HG02970 (cell line): ENCODE results near the gene RPL36A.

ENCODE experiments used
- ATAC-seq: cut with Tn5 transposase; IDR thresholded peaks from one replicate; pipeline ENCODE4 v1.9.1; 2021; ENCODE audit warnings: mild to moderate bottlenecking, moderate library complexity, moderate number of reproducible peaks; ENCODE audit not compliant: unreplicated experiment, low FRiP score

RPL36A gene

GRCh38 chrX:101390664-101391525, at the start of gene RPL36A:
Gene RPL36A (plus strand): TSS chrX:101391011. CDS start chrX:101391044, 33 bp downstream.
- peak; percentile 68 for ATAC-seq

- ATAC-seq = no peak
Observed at GRCh38 chrX:101347859-101348451, 42.9 kb upstream of the RPL36A start.

GRCh38 chrX:101348452-101349192, 42.2 kb upstream of the RPL36A start, which contains the start of gene TIMM8A:
Gene TIMM8A (minus strand): TSS chrX:101348742. CDS start chrX:101348664, 78 bp downstream.
- peak; percentile 96 for ATAC-seq

GRCh38 chrX:101349193-101349562, 41.6 kb upstream of the RPL36A start:
- ATAC-seq = no peak

GRCh38 chrX:101357166-101357795, 33.5 kb upstream of the RPL36A start:
- no peak for ATAC-seq

- ATAC-seq = no peak
Observed at GRCh38 chrX:101359966-101360365, 30.8 kb upstream of the RPL36A start.

GRCh38 chrX:101360390-101360789, 30.4 kb upstream of the RPL36A start:
- no peak for ATAC-seq

- no peak for ATAC-seq
Observed at GRCh38 chrX:101362116-101362515, 28.7 kb upstream of the RPL36A start.

GRCh38 chrX:101362757-101363156, 28.1 kb upstream of the RPL36A start:
- no peak for ATAC-seq

GRCh38 chrX:101365301-101365795, 25.5 kb upstream of the RPL36A start:
- no peak for ATAC-seq

- ATAC-seq = no peak
Observed at GRCh38 chrX:101368800-101369199, 22.0 kb upstream of the RPL36A start.

GRCh38 chrX:101369687-101370086, 21.1 kb upstream of the RPL36A start:
- ATAC-seq = no peak

- no peak for ATAC-seq
Observed at GRCh38 chrX:101370888-101371504, 19.8 kb upstream of the RPL36A start.

GRCh38 chrX:101377547-101377946, 13.3 kb upstream of the RPL36A start:
- no peak for ATAC-seq

GRCh38 chrX:101383679-101384205, 7.1 kb upstream of the RPL36A start:
- peak; percentile 52 for ATAC-seq

- ATAC-seq = no peak
Observed at GRCh38 chrX:101385026-101385684, 5.7 kb upstream of the RPL36A start.

GRCh38 chrX:101385795-101386541, 4.8 kb upstream of the RPL36A start, which contains the start of gene BTK:
Gene BTK (minus strand): TSS chrX:101386191. CDS start chrX:101375284, 10,907 bp downstream.
- ATAC-seq = no peak

- ATAC-seq = no peak
Observed at GRCh38 chrX:101386542-101386885, 4.3 kb upstream of the RPL36A start.

GRCh38 chrX:101388604-101389003, 2.2 kb upstream of the RPL36A start:
- ATAC-seq = no peak
